ENCODE measurements around the gene ETFA. TPM values are rescaled to one million over a fixed set of nuclear protein-coding genes. Genes with fewer than 3 reads are reported as not detected.
A peak's percentile ranks its signal among the peaks of the same experiment; 100 is the strongest.

ETFA gene
- total RNA-seq, 1 donor from 2014 or later, result 81.2 TPM

GRCh38 chr15:76169911-76170800 lies 141.1 kb downstream of the ETFA start:
- no peak for DNase-seq
- Histone ChIP-seq H3K27ac (no peak overlapping the region), H3K9me3 (no peaks in the 10 kb centered on the region), H3K27me3 (ENCODE audit: low read depth) (no peaks in the 10 kb centered on the region), H3K4me3 (no peak overlapping the region), H3K36me3 (no peaks in the 10 kb centered on the region), H3K4me1 (peaks cover 13% of the 10 kb centered on the region)
- peak; percentile 18 to 36 for ATAC-seq
- intact Hi-C loops (cut with DNase I), result no loop called here
- no peak for TF ChIP-seq CTCF (IDR thresholded peaks at IDR 0.05)

- Histone ChIP-seq H3K27me3 (ENCODE audit: low read depth) (no peaks in the 10 kb centered on the region), H3K36me3 (no peaks in the 10 kb centered on the region), H3K27ac (no peak overlapping the region), H3K4me1 (peaks cover 16% of the 10 kb centered on the region), H3K4me3 (no peak overlapping the region), H3K9me3 (no peaks in the 10 kb centered on the region)
- peak in 1 of 2 donors; percentile 41 for ATAC-seq
- DNase-seq, result no peak
- intact Hi-C loops (cut with DNase I), result no loop called here
- no peak for TF ChIP-seq CTCF (IDR thresholded peaks at IDR 0.05)
Observed at GRCh38 chr15:76169018-76169417, 142.3 kb downstream of the ETFA start.

- no peaks in the 10 kb centered on the region for H3K9me3 ChIP-seq
- H3K36me3 ChIP-seq, result no peaks in the 10 kb centered on the region
- no peaks in the 10 kb centered on the region for H3K27me3 ChIP-seq (ENCODE audit: low read depth)
- no peak overlapping the region for H3K4me3 ChIP-seq
- ATAC-seq (no peak), DNase-seq (no peak)
- H3K4me1 ChIP-seq, result peaks cover 22% of the 10 kb centered on the region
- TF ChIP-seq CTCF (IDR thresholded peaks at IDR 0.05), result no peak
- intact Hi-C loops (cut with DNase I), result no loop called here
- no peak overlapping the region for H3K27ac ChIP-seq
Observed at GRCh38 chr15:76168237-76168984, 142.9 kb downstream of the ETFA start.

GRCh38 chr15:76165951-76166350 lies 145.3 kb downstream of the ETFA start:
- Histone ChIP-seq H3K27ac (no peak overlapping the region), H3K4me3 (no peak overlapping the region), H3K27me3 (ENCODE audit: low read depth) (no peaks in the 10 kb centered on the region), H3K4me1 (peaks cover 31% of the 10 kb centered on the region), H3K36me3 (no peaks in the 10 kb centered on the region), H3K9me3 (no peaks in the 10 kb centered on the region)
- TF ChIP-seq CTCF (IDR thresholded peaks at IDR 0.05), result no peak
- ATAC-seq (no peak), DNase-seq (no peak)
- intact Hi-C loops (cut with DNase I), result no loop called here

Other genes with a start within 250 kb of the ETFA start
- 0.38 TPM for gene ISL2, start 25.3 kb upstream of the ETFA start, total RNA-seq

Data from lower lobe of right lung (tissue), 2 donors.